MM.1S (cell line): ENCODE measurements around the gene FOXN3.

Source experiments
- DNase-seq: peaks from one replicate; pipeline ENCODE4 v3.0.0-alpha.2; 2015
- H2AFZ ChIP-seq: fragments of 300-600 bp; sonication (generic); 2 replicates; pipeline ENCODE4 v1.6.0; 2016; ENCODE audit warnings: antibody characterized with exemption, low read length
- H3F3A ChIP-seq: fragments of 300-600 bp; sonication (generic); 2 replicates; pipeline ENCODE4 v1.6.1; 2016; ENCODE audit warnings: mild to moderate bottlenecking, antibody characterized with exemption, low read length, moderate library complexity, mixed read lengths; ENCODE audit not compliant: insufficient read depth
- H3K27ac ChIP-seq: fragments of 300-600 bp; sonication (generic); 2 replicates; pipeline ENCODE4 v1.5.1; 2016; ENCODE audit warnings: mild to moderate bottlenecking, low read length
- H3K27me3 ChIP-seq: fragments of 300-600 bp; sonication (generic); replicated peaks from 2 replicates; pipeline ENCODE4 v1.6.0; 2016; ENCODE audit warnings: low read length; ENCODE audit not compliant: insufficient read depth
- H3K36me3 ChIP-seq: fragments of 300-600 bp; sonication (generic); replicated peaks from 2 replicates; pipeline ENCODE4 v1.6.1; 2016; ENCODE audit warnings: mild to moderate bottlenecking, low read length, mixed read lengths; ENCODE audit not compliant: insufficient read depth
- H3K4me1 ChIP-seq: fragments of 300-600 bp; sonication (generic); 2 replicates; pipeline ENCODE4 v1.6.1; 2016; ENCODE audit warnings: low read length, mixed read lengths
- H3K4me2 ChIP-seq: fragments of 300-600 bp; sonication (generic); 2 replicates; pipeline ENCODE4 v1.6.0; 2016; ENCODE audit warnings: low read depth, low read length
- H3K4me3 ChIP-seq: fragments of 300-600 bp; sonication (generic); 2 replicates; pipeline ENCODE4 v1.5.1; 2016; ENCODE audit warnings: low read length, mixed read lengths
- H3K79me2 ChIP-seq: fragments of 300-600 bp; sonication (generic); 2 replicates; pipeline ENCODE4 v1.6.1; 2016; ENCODE audit warnings: mixed run types, low read length, mixed read lengths
- H3K9ac ChIP-seq: fragments of 300-600 bp; sonication (generic); 2 replicates; pipeline ENCODE4 v1.6.1; 2016; ENCODE audit warnings: low read length, mixed read lengths
- H3K9me2 ChIP-seq: fragments of 300-600 bp; sonication (generic); replicated peaks from 2 replicates; pipeline ENCODE4 v1.6.1; 2016; ENCODE audit warnings: mild to moderate bottlenecking, low read length, mixed read lengths; ENCODE audit not compliant: insufficient read depth
- H3K9me3 ChIP-seq: fragments of 300-600 bp; sonication (generic); replicated peaks from 2 replicates; pipeline ENCODE4 v1.6.1; 2016; ENCODE audit warnings: mild to moderate bottlenecking, low read length, mixed read lengths; ENCODE audit not compliant: insufficient read depth
- H4K20me1 ChIP-seq: fragments of 300-600 bp; sonication (generic); 2 replicates; pipeline ENCODE4 v1.6.1; 2016; ENCODE audit warnings: mild to moderate bottlenecking, low read length, moderate library complexity, mixed read lengths; ENCODE audit not compliant: insufficient read depth
- EZH2 ChIP-seq: fragments of 300-600 bp; sonication (generic); optimal IDR thresholded peaks from 2 replicates; pipeline ENCODE3; 2017; ENCODE audit warnings: low read depth, mild to moderate bottlenecking, antibody characterized with exemption, low read length, mixed read lengths
- EZH2phosphoT487 ChIP-seq: fragments of 300-600 bp; sonication (generic); IDR thresholded peaks from 2 replicates; pipeline ENCODE4 v1.6.1; 2018; ENCODE audit warnings: antibody characterized with exemption, low read length
- TF ChIP-seq, protein P1 (sequence below): fragments of 300-600 bp; sonication (generic); IDR thresholded peaks from 2 replicates; pipeline ENCODE4 v1.5.1; 2016; ENCODE audit warnings: antibody characterized with exemption, low read length, mixed read lengths

The FOXN3 gene

GRCh38 chr14:89136587-89136986 is 280.4 kb downstream of the FOXN3 start:
- TF ChIP-seq, protein P1, sequence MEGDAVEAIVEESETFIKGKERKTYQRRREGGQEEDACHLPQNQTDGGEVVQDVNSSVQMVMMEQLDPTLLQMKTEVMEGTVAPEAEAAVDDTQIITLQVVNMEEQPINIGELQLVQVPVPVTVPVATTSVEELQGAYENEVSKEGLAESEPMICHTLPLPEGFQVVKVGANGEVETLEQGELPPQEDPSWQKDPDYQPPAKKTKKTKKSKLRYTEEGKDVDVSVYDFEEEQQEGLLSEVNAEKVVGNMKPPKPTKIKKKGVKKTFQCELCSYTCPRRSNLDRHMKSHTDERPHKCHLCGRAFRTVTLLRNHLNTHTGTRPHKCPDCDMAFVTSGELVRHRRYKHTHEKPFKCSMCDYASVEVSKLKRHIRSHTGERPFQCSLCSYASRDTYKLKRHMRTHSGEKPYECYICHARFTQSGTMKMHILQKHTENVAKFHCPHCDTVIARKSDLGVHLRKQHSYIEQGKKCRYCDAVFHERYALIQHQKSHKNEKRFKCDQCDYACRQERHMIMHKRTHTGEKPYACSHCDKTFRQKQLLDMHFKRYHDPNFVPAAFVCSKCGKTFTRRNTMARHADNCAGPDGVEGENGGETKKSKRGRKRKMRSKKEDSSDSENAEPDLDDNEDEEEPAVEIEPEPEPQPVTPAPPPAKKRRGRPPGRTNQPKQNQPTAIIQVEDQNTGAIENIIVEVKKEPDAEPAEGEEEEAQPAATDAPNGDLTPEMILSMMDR, result no peak
- TF ChIP-seq EZH2, result no peak
- no peak for TF ChIP-seq EZH2phosphoT487
- Histone ChIP-seq H3K27me3 (no peaks in the 10 kb centered on the region), H3K4me2 (no peak overlapping the region), H3K9me2 (no peaks in the 10 kb centered on the region), H3K9ac (no peak overlapping the region), H3K27ac (no peak overlapping the region), H3K36me3 (no peaks in the 10 kb centered on the region), H3K4me1 (no peaks in the 10 kb centered on the region), H4K20me1 (no peaks in the 10 kb centered on the region), H3F3A (no peaks in the 10 kb centered on the region), H3K79me2 (no peaks in the 10 kb centered on the region), H2AFZ (no peak overlapping the region), H3K9me3 (no peaks in the 10 kb centered on the region), H3K4me3 (no peak overlapping the region)
- no peak for DNase-seq

DNA sequence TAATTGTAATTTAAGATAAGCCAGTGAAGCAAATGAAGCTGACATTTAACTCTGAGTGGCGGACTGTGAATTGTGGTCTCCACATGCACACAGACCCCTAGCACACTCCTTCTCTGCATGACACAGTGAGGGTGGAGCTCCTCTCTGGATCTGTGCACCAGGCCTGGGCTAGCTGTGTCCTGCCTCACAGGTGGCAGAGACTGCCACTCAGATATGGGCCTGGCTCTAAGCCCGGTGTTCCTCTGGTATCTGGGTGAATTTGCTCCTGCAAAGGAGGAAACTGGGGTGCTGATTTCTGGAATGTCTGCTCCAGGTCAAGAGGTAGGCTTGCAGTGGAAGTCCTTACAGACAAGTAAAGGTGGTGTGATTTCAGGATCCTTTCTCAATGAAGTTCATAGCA is 282.4 kb downstream of the FOXN3 start:
- Histone ChIP-seq H3K9me2 (no peaks in the 10 kb centered on the region), H3K79me2 (no peaks in the 10 kb centered on the region), H4K20me1 (no peaks in the 10 kb centered on the region), H3K9me3 (no peaks in the 10 kb centered on the region), H3K4me1 (no peaks in the 10 kb centered on the region), H3K27me3 (no peaks in the 10 kb centered on the region), H3K9ac (no peak overlapping the region), H3K36me3 (no peaks in the 10 kb centered on the region), H3K4me3 (no peak overlapping the region), H3K27ac (no peak overlapping the region), H2AFZ (no peak overlapping the region), H3K4me2 (no peak overlapping the region), H3F3A (no peaks in the 10 kb centered on the region)
- TF ChIP-seq EZH2phosphoT487 (no peak), EZH2 (no peak)
- TF ChIP-seq, protein P1, result no peak
- DNase-seq, result no peak

- Histone ChIP-seq H3K79me2 (no peaks in the 10 kb centered on the region), H3K9me2 (no peaks in the 10 kb centered on the region), H4K20me1 (no peaks in the 10 kb centered on the region), H3K27ac (no peak overlapping the region), H3K27me3 (no peaks in the 10 kb centered on the region), H2AFZ (no peak overlapping the region), H3K36me3 (no peaks in the 10 kb centered on the region), H3K4me3 (no peak overlapping the region), H3F3A (no peaks in the 10 kb centered on the region), H3K9me3 (no peaks in the 10 kb centered on the region), H3K4me1 (no peaks in the 10 kb centered on the region), H3K4me2 (no peak overlapping the region), H3K9ac (no peak overlapping the region)
- TF ChIP-seq EZH2, result no peak
- TF ChIP-seq, protein P1, result no peak
- TF ChIP-seq EZH2phosphoT487, result no peak
- no peak for DNase-seq
Observed at GRCh38 chr14:89131004-89131750, 285.9 kb downstream of the FOXN3 start.
